Stimulated activated CD4-positive, alpha-beta T cell treated with anti-CD3 and anti-CD28 coated beads, Interleukin-1b, Interleukin-23, amount 100 ng/mL, for 4 hours (primary cell): ENCODE results near the gene SARNP.
"Not testable (repeated sequence)": the region's sequence is repeated elsewhere in the genome, so short reads cannot be mapped to it uniquely, and the experiment has no call there.

Source experiments
- DNase-seq, 2 donors: peaks; one replicate each; pipeline ENCODE4 v3.0.0-alpha.2; 2020; ENCODE audit warnings: low read depth in 2 of 2

Gene SARNP, protein sequence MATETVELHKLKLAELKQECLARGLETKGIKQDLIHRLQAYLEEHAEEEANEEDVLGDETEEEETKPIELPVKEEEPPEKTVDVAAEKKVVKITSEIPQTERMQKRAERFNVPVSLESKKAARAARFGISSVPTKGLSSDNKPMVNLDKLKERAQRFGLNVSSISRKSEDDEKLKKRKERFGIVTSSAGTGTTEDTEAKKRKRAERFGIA

DNA sequence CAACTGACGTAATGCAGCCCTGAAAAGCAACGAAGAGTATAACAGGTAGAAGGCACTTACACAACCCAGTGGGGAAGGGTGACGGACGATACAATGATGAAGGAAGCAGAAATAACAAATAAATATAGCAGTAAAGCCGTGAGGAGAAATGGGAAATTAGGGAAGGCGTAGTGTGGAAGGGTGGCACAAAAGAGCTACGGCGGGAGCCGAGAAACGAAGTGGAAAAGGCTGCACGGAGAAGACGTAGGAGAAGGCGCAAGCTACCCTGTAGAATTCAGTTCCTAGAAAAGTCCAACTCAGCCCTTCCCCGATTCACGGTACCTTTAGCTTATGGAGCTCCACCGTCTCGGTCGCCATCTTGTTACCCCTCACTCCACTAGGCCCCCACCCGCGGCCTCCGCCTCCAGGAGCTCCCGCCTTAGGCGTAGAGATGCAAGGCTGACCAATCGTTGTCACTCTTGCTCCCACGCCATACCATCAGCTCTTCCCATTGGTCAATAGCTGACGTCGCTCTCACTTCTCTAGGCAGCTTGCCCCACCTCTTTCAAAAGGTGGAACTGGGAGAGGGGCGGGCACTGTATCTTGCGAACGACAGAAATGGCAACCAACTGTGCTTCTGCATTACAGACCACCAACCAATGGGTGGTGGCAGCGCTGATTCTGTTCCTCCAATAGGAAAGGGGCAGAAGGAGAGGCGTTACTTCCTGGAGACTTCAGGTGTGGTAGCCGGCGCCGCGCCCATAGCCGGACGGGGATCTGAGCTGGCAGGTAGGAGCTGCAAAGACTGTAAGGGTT, at the start of gene SARNP, which contains the start of gene ORMDL2:
Gene SARNP, minus strand, starts transcription at position 380 of the 795 bp plus-strand sequence. Its CDS starts 23 bp downstream, at position 357.
Gene ORMDL2, plus strand, starts transcription at position 697 of the 795 bp plus-strand sequence. CDS start 959 bp downstream, outside the sequence.
- DNase-seq: peak; percentile 84 to 88

DNA sequence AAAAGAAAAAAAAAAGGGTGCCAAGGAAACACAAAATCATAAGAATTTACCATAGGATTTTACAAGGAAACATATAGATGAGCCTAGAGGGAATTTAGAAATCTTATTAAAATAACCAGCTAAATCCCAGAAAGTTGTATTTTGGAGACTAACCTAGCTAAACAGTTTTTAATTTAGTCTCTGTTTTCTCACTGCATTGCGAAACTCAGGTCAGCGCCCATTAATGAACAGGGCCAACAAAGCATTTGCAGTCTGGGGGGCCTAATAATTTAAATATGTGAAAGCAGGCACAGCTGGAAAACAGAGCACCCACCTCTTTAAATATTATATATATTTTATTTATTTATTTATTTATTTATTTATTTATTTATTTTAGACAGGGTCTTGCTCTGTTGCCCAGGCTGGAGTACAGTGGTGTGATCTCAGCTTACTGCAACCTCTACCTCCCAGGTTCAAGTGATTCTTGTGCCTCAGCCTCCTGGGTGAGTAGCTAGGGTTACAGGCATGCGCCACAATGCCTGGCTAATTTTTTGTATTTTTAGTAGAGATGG, 49.0 kb upstream of the SARNP start:
- not testable (repeated sequence) for DNase-seq

DNA sequence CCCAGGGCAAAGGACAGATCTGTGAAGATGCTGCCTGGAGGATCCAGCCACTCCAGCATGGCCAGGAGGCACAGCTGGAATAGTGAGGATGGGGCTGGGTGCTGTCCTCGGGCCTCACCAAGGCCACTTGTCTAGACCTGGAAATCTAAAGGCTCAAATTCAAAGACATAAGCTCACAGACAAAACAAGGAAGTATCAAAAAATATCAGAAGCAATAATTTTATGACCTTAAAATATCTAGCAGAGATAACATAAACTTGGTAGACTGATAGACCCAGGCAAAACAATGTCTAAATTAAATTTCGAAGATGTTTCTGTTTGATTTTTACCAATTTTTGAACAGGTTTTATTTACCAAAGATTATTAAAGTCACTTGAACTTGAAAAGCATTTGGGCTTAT, 47.8 kb upstream of the SARNP start:
- no peak for DNase-seq

DNA sequence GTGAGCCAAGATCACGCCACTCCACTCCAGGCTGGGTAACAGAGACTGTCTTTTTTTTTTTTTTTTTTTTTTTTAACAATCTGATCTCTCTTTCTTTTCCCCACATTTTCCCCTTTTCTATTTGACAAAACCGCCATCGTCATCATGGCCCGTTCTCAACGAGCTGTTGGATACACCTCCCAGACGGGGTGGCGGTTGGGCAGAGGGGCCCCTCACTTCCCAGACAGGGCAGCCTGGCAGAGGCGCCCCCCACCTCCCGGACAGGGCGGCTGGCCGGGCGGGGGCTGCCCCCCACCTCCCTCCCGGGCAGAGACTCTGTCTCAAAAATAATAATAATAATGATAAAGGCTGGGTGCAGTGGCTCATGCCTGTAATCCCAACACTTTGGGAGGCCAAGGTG, 45.4 kb upstream of the SARNP start:
- DNase-seq: not testable (repeated sequence)

DNA sequence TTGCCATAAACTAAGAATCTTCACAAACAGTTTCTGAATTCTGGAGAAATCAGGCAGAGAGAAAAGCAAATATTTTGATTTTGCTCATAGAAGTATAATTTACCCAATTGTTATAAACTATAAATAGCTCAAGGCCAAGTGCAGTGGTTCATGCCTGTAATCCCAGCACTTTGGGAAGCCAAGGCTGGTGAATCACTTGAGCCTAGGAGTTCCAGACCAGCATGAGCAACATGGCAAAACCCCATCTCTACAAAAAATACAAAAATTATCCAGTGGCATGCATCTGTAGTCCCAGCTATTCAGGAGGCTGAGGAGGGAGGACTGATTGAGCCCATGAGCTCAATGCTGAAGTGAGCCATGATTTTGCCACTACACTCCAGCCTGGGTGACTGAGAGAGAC, 44.8 kb upstream of the SARNP start:
- DNase-seq: no peak

DNA sequence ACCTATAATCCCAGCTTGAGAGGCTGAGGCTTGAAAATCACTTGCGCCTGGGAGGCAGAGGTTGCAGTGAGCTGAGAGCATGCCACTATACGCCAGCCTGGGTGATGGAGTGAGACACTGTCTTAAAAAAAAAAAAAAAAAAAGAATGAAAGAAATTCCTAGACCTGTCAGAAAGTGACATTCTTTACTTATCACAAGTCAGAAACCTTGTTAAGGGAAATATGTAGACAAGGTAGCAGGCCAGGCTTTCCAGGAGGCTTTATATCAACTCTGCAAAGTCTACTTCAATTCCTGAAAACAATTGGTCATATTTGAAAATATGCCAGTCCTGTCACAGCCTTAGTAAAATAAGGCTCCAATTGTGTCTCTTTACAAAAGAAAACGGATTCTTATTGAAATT, 44.3 kb upstream of the SARNP start:
- no peak for DNase-seq

DNA sequence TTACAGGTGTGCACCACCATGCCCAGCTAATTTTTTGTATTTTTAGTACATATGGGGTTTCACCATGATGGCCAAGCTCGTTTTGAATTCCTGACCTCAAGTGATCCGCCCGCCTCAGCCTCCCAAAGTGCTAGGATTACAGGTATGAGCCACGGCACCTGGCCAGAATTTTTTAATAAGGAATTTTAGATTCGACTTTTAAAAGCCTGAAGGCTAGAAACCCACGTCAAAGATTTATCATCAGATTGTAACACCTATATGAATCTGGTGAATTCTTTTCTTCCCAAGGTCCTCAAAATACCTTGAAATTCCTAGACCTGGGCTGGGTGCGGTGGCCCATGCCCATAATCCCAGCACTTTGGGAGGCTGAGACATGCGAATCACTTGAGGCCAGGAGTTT, 43.9 kb upstream of the SARNP start:
- DNase-seq: no peak

DNA sequence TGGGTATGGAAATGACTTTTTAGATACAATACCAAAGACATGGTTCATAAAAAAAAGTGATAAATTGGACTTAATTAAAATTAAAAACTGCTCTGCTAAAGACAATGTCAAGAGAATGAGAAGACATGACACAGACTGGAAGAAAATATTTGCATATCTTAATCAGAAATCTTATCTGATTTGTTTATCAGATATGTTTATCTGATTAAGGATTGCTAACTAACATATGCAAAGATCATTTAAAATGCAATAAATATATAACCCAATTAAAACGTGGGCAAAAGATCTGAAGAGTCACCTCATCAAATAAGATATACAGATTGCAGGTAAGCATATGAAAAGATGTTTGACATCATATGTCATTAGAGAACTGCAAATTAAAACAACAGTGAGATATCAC, 35.2 kb upstream of the SARNP start:
- no peak for DNase-seq

DNA sequence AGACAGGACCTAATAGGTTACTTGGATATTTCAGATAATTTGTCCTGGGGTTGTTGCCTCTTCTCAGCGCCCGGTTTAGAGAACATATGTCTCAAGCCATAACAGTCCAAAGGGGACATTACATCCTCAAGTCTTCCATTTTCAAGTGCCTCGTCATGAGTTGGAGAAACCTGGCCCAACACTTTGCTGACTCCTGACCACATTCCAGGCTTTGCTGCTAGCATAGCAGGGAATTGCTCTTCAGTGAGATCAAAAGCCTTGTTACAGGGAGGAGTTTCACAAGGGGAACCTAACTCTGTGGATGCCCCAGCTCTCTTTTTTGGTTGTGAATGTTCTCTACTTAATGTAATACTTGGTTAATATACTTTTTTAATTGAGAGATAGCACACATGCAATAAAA, 33.4 kb upstream of the SARNP start:
- DNase-seq: no peak

DNA sequence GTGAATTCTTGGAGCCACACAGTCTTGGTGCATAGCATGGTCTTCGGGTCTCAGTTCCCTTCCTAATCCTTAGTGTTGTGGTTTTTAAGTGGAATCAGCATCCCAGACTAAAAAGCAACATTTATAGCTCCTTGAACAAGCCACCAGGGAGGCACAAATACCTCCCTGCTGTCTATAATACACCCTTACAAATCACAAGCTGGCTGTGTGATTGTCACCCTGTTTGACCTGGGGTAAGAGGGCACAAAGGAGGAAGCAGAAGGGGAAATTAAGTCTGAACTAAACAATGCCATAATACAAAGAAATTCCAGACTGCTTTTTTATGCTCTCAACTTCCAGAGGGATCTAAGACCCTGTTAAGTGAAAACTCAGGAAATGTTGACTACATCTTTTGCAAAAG, 32.9 kb upstream of the SARNP start:
- no peak for DNase-seq

DNA sequence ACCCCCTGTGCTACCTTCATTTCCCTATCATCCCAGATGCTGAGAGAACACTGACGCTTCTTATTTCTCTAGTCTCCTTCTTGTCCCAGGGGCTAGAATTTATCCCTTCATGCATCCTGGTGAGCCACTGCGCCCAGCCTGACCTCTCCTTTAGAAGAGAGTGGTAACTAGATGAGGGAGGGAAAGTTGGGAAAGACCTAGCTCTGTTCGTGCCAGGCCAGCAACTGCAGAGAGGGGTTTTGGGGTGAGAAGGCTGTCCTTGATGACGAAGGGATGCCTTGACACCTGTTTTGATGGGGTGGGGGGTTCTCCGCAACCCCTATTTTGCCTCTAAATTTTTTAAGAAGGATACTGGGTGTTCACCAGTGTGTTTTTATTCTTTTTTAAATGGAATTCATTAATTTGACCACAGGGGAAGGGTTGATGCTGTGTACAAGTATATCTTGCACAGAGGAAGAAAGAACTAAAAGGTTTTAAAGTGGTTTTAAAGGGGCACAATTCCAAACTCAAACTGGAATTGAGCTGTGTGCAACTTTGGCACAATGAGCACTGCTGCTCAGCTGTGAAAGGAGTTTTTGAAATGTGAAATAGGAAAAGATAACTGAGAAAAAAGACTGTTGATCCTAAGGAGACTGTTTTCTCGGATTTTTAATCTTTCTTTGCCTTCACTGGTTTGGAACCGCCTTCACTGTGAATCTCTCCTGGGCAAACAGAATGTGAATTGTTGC, 32.3 kb upstream of the SARNP start:
- DNase-seq: no peak

DNA sequence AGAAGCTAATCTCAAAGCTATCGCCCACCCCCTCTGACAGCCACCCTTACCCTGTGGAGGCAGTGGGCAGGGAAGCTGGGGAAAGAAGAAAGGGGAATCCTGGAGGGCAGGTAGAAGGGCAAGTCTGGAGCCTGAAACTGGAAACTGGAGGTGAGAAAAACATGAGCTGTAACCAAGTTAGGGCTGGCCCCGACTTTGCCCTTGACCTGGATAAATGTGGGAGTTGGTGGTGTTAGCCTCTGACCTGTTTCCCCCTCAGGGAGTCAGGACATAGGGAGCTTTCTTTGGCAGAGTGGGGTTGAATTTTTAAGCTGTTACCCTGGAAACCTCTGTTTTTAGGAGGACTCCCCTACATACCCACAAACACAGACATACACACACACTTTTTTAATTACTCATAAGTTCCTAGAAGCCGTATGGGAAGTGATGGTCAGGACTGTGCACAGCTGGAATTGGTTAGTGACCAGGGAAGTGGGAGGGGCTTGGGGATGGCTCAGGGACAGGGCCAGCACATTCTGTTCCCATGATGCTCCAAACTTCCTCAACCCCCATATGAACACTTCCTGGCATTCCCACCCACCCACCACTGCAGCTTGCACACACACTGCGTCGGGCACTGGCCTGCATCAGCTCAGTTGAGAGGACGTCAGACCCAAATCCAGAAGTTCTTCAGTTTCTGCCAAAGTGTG, 30.2 kb upstream of the SARNP start:
- DNase-seq: no peak

DNA sequence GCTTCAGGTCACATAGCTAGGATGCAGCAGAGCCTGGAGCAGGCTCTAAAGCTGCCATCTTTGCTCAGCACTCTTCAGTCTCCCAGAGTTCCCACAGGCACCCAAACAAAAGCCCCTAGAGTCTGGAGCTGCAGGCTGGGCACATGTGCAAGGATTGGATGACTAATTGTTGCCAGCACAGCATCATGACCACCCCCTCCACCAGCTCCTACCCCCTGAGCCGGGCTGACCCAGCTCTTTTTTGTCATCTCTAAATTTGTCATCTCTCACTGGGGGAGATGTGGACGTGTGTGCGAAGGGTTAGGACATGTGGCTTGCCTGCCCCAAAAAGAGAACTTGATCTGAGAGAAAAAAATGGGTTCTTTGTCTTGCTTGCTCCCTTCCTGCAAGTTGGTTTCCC, 29.5 kb upstream of the SARNP start:
- no peak for DNase-seq

DNA sequence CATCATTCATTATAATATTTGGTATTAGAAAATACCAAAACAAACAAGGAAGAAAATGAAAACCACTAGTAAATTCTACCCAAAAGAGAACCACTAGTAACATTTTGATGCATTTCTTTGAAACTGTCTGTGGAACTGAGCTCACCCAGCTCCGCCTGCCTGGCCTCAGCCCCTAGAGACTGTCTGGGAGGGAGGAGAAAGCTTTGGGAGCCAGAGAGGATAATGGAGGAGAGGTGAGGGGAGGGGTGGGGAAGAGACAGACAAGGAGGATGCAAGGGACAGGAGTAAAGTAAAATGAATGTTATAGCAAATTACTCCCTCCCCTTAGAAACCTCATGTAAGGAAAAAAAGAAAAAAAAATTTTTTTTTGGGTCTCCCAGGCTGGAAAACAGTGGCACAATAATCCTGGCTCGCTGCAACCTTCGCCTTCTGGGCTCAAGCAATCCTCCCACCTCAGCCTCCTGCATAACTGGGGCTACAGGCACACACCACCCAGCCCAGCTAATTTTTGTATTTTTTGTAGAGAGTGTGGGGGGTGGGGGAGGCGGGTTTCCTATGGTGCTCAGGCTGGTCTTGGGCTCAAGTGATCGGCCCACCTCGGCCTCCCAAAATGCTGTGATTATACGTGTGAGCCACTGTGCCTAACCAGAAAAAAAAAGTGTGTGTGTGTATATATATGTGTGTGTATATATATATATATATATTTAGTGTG, 28.4 kb upstream of the SARNP start:
- no peak for DNase-seq

DNA sequence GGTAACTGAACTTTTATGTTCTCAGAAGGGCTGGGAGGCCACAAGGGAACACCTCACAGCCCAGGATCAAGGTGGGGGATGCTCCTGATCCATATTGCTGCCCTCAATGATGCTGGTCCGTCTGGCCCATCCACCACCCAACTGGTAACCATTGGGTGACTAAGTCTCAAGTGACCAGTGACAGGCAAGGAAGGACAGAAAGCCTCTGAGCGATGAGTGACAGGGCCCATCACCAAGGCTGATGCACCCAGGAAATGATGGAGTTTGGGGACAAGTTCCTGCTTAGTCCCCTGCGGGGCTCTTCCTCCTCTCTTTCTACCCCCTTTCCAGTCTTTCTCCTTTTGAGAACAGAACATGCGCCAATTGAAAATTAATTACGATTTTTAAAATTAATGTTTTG, 27.8 kb upstream of the SARNP start:
- no peak for DNase-seq

DNA sequence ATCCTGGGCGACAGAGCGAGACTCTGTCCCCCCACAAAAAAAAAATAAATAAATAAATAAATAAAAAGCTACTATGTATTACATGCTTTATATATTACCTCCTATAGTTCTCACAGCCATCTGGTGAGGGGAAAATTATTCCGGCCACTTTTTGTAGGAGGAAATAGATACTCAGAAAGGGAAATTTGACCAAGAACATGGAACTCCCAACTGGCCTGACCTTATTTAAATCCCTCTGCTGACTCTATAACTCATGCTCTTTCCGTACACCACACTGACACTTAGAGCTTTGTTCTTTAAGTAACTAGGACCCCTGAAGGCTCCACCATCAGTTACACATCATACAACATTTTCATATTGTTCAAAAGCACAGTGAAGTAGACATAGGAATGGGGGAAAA, 27.4 kb upstream of the SARNP start:
- DNase-seq: no peak

DNA sequence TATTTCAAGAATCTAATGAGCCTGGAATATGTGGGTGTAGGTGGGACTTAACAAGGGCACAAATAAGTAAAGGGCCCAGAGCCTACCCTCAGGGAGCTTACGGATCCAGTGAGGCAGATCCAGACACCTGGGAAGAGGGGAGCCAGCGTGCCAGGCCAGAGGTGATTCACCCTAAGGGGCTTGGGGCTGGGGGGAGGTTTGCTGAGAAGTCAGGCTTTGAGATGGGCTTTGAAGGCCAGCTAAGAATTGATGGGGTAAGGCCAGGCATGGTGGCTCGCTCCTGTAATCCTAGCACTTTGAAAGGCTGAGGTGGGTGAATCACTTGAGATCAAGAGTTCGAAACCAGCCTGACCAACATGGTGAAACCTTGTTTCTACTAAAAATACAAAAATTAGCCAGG, 25.9 kb upstream of the SARNP start:
- DNase-seq: no peak

DNA sequence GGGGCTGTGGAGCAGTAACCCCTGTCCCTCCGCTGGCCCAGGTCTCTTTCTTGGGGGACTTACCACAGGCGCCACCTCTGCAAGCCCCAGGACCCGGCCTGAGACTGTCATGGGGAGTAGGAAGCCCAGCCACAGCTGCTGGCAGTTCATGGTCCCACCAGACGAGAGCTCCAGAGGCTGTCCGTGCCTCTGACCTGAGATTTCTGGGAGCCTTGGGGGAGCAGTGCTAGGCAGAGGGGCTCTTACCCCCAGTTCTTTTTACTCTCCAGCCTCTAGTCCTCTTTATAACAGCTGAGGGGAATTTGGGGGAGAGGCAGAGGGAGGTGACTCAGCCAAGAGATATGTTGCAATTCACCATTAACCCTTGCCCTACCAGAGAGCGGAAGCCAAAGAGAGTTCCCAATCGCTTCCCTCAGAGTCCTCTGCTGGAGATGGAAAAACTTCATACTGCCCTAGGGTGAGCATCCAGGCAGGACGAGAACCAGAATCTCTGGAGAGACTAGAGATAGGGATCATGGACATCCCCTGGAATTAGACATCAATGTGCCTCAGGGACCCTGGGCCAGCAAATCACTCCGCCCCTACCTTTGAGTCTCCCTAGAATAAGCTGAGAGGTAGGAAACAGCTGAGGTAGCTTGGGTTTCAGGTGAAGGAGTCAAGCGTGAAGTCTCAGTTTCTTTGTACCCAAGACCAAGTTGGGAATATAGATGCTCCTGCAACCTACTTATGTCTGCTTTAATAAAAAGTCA, 25.3 kb upstream of the SARNP start, which contains the start of gene MMP19:
Gene MMP19, minus strand, starts transcription at position 256 of the 749 bp plus-strand sequence. Its CDS starts 106 bp downstream, at position 150.
- no peak for DNase-seq

DNA sequence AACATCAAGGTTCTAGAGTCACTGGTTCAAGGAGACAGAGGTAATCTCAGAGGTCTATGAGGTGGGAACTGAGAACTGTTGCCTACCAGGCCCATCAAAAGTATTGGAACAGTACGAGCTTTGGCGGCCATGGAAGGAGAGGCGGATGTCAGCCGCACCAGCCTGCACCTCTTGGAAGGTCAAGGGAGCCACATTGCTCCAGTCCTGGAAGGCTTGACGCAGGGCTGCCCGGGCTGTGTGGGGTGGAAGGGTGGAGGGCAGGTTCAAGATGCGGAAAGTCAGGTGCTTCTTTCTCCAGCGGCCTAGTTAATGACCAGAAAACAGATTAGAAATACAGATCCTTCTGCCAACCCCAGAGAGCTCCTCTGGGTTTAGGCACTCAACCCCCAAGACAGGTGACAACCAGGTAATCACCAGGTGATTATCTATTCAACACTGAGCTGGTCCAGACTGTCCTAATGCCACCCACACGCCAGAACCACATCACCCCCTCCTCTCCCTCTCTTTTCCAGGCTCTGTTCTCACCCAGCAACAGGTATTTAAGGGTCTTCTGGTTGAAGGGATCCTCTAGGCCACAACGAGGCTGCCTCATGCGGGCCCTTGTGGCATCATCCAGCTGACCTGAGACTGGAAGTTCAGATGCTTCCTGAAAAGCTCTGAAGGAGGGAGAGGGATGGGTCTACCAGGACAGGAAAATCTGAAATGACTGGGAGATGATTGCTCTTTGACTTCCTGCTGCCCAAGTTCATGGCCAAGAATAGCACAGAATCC, 23.2 kb upstream of the SARNP start:
- DNase-seq: no peak
